Thoracic aorta (tissue), 2 donors: ENCODE results near the gene PTPRH. TPM values are rescaled to one million over a fixed set of nuclear protein-coding genes. Genes with fewer than 3 reads are reported as not detected.

ENCODE experiments used
- ATAC-seq: fragments of 150-250 bp; one replicate; pipeline ENCODE4 v1.8.0; 2017; ENCODE audit warnings: low read depth; ENCODE audit not compliant: insufficient number of reproducible peaks, low FRiP score
- DNase-seq: peaks from one replicate; pipeline ENCODE4 v3.0.0-alpha.2; 2020; ENCODE audit warnings: low spot score
- H3K27ac ChIP-seq, 2 donors: fragments of 200-600 bp; sonication (generic); 1 replicate in 1 of 2; 2 replicates in 1 of 2; pipeline ENCODE4 v1.5.1; 2016; ENCODE audit warnings: mild to moderate bottlenecking in 2 of 2, moderate library complexity in 2 of 2
- H3K27me3 ChIP-seq: fragments of 200-600 bp; sonication (generic); replicated peaks from 2 replicates; pipeline ENCODE4 v1.6.0; 2016; ENCODE audit warnings: mild to moderate bottlenecking; ENCODE audit not compliant: insufficient read depth
- H3K36me3 ChIP-seq: fragments of 200-600 bp; sonication (generic); one replicate; pipeline ENCODE4 v1.5.1; 2016
- H3K4me1 ChIP-seq, 2 donors: fragments of 200-600 bp; sonication (generic); 1 replicate in 1 of 2; 2 replicates in 1 of 2; pipeline versions ENCODE4 v1.5.1 to v1.6.0; 2016; ENCODE audit warnings: low read depth in 2 of 2, mild to moderate bottlenecking in 1 of 2; ENCODE audit not compliant: control insufficient read depth in 1 of 2
- H3K4me3 ChIP-seq: fragments of 200-600 bp; sonication (generic); 2 replicates; pipeline ENCODE4 v1.5.1; 2016; ENCODE audit warnings: mild to moderate bottlenecking
- H3K9me3 ChIP-seq: fragments of 200-600 bp; sonication (generic); 2 replicates; pipeline ENCODE4 v1.5.1; 2016
- total RNA-seq, 2 donors: library from RNA; depleted of rRNA; stranded (reverse); fragments of >200 nt; gene quantifications; one replicate each; pipeline versions ENCODE4 v1.1.0 to v1.2.3, GENCODE V29; 2016
- TF ChIP-seq, protein P1 (sequence below): fragments of 200-600 bp; sonication (generic); IDR thresholded peaks from one replicate; pipeline ENCODE4 v1.5.1; 2019; ENCODE audit warnings: antibody characterized with exemption

Gene PTPRH
- total RNA-seq, 2 donors from 2014 or later = 0.14 to 1.1 TPM

DNA sequence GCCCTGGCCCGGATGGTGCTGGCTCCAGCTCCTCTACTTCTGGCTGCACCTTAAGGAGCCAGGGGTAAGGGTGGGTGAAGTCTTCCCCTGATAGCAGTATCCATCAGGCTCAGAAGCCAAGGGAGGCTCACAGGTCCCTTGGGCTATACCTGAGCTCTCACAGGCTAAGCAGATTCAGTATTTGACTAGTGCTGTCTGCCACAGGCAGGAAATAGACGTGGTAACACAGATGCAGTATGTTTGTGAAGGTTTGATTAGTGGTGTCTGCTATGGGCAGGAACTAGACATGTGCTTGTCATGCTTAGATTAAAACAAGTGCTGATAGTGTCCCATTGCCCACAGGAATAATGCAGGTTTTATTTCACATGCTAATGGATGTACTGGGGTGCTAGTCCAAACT is 33.2 kb downstream of the PTPRH start:
- TF ChIP-seq, protein P1, sequence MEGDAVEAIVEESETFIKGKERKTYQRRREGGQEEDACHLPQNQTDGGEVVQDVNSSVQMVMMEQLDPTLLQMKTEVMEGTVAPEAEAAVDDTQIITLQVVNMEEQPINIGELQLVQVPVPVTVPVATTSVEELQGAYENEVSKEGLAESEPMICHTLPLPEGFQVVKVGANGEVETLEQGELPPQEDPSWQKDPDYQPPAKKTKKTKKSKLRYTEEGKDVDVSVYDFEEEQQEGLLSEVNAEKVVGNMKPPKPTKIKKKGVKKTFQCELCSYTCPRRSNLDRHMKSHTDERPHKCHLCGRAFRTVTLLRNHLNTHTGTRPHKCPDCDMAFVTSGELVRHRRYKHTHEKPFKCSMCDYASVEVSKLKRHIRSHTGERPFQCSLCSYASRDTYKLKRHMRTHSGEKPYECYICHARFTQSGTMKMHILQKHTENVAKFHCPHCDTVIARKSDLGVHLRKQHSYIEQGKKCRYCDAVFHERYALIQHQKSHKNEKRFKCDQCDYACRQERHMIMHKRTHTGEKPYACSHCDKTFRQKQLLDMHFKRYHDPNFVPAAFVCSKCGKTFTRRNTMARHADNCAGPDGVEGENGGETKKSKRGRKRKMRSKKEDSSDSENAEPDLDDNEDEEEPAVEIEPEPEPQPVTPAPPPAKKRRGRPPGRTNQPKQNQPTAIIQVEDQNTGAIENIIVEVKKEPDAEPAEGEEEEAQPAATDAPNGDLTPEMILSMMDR = no peak
- no peak for DNase-seq
- H3K4me1 ChIP-seq = peaks cover 10 to 22% of the 10 kb centered on the region in 2 donors
- H3K4me3 ChIP-seq = no peak overlapping the region
- H3K27me3 ChIP-seq = peaks cover 29% of the 10 kb centered on the region
- H3K36me3 ChIP-seq = no peaks in the 10 kb centered on the region
- H3K27ac ChIP-seq = no peak overlapping the region
- H3K9me3 ChIP-seq = no peaks in the 10 kb centered on the region
- ATAC-seq = no peak

DNA sequence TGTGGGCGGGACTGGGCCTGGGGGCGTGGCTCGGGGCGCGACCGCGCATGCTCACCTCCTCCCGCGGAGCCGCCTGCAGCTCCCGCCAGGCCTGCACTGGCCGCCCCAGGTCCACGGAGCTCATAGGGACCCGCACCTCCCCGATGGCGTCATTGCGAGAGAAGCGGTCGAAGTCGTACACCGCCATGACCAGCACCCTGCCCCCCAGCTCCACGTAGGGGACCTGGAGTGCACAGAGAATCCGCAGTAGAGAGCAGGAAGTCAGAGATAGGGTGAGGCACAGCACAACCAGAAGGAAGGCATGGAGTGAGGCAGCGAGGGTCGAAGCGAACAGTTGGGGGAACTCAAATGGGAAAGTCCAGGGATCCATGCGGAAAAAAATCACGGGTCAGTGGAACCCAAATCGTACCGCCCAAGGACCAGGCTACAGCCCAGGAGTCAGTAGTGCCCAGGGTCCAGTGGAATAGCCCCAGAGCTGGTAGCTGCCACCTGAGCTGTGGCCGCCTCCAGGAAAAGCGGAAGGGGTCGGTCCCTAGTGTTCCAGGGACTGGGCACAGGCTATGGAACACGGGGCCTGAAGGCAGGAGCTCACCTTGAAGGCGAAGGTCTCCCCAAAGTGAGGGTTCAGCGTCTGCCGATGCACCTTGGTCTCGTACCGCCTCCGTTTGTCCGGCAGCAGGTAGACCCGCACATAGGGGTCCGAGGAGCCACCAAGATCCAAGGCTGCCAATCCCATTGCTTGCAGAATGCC is 34.0 kb downstream of the PTPRH start:
- no peaks in the 10 kb centered on the region for H3K36me3 ChIP-seq
- peaks cover 29% of the 10 kb centered on the region for H3K27me3 ChIP-seq
- H3K27ac ChIP-seq = no peak overlapping the region
- no peaks in the 10 kb centered on the region for H3K9me3 ChIP-seq
- H3K4me3 ChIP-seq = no peak overlapping the region
- DNase-seq (no peak), ATAC-seq (no peak)
- H3K4me1 ChIP-seq = peaks cover 10 to 22% of the 10 kb centered on the region in 2 donors
- TF ChIP-seq, protein P1 = no peak

DNA sequence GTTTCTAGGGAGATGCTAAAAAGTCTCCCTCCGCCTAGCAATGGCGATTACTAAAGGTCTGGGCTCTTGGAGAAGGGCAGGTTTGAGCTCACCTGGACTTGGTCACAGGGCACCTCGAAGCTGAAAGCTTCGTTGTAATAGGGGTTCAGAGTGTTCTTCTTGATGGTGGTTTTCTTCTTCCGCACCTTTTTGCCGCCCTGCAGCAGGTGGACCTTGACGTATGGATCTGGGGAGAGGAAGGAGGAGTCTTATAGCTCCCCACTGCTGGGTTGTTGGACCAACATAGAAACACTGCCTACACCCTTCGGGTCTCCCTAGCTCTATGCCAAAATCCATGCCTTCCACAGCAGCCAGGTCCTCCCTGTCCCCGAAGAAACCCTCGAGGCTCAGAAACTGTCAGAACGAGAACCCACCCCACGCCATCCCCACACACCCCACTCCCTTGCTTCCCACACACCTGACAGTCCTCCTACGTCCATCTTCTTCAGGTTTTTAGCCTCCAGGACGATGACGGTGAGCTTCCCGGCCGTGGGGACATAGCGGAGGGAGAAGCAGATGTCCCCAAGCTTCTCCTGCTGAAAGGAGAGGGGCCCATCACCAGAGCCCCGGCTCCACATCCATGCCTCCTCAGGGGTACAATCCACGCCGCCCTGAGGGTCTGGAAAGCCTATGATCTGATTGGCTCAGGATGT is 34.7 kb downstream of the PTPRH start:
- TF ChIP-seq, protein P1 = no peak
- ATAC-seq = no peak
- Histone ChIP-seq H3K4me3 (no peak overlapping the region), H3K36me3 (no peaks in the 10 kb centered on the region), H3K9me3 (no peaks in the 10 kb centered on the region), H3K4me1 (peaks cover 8 to 19% of the 10 kb centered on the region in 2 donors), H3K27ac (no peak overlapping the region), H3K27me3 (peaks cover 29% of the 10 kb centered on the region)
- DNase-seq = no peak

DNA sequence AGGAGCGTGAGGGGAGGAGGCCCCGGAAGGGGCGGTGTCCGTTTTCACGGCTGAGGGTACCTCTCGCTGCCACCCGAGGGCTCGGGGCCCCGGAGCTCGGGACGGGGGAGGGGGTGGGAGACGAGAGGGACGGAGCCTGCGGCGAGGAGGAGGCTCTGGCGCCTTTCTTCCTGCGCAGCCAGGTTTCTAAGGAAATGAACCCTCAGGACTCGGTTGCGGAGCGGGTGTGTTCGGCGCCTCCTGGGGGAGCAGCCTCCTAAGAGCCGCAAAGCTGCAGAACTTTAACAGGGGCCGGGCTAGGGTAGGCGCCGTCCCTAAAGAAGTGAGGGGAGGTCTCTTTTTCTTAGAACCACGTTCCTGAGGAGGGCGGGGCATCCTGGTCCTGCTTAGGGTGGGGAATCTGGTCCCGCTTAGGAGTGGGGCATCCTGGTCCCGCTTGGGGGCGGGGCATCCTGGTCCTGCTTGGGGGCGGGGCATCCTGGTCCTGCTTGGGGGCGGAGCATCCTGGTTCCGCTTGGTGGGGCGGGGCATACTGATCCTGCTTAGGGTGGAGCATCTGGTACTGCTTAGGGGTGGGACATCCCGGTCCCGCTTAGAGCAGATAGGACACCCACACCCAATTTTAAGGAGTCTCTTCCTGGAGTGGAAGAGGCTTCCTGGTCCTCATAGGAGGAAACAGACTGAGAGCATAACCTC is 35.4 kb downstream of the PTPRH start:
- Histone ChIP-seq H3K36me3 (no peaks in the 10 kb centered on the region), H3K4me3 (peak overlapping the region; percentile 69), H3K4me1 (peaks cover 1 to 12% of the 10 kb centered on the region in 2 donors), H3K9me3 (no peaks in the 10 kb centered on the region), H3K27ac (no peak overlapping the region), H3K27me3 (peaks cover 34% of the 10 kb centered on the region)
- ATAC-seq (no peak), DNase-seq (no peak)
- TF ChIP-seq, protein P1 = no peak

DNA sequence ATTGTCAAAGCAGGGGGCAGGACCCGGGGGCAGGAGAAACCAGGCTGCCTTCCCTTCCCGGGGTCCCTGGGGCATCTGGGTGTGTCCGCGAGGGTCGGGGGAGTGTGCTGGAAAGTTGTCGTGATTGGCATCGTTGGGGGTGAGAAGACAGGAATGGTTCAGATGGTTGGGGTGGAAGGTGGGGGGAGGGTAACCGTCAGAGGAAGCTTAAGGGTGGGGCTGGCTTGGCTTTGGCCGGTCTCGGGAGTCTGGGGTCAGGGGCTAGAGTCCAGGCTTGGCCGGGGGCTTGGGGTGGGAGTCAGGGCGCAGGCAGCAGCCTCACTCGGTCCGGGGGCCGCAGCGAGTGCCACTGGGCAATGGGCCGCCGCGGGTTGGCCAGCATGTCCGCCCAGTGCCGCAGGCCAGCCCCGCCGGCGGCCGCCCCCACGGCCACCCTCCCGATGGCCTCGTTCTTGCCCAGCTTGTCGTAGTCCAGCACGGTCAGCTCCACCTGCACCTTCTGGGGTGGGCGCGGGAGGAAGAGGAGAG is 36.1 kb downstream of the PTPRH start:
- ATAC-seq (no peak), DNase-seq (no peak)
- Histone ChIP-seq H3K4me1 (peaks cover 0 to 9% of the 10 kb centered on the region in 2 donors), H3K27ac (no peak overlapping the region), H3K36me3 (no peaks in the 10 kb centered on the region), H3K27me3 (peaks cover 34% of the 10 kb centered on the region), H3K9me3 (no peaks in the 10 kb centered on the region), H3K4me3 (peak overlapping the region; percentile 69)
- TF ChIP-seq, protein P1 = no peak
